SK-N-SH (cell line): Measurements from ENCODE around the gene PRLR. TPM values are rescaled to one million over a fixed set of nuclear protein-coding genes. Genes with fewer than 3 reads are reported as not detected.

Experiments
- CTCF ChIA-PET: fragments of 300-600, 350-600 bp; formaldehyde crosslinking; extraction: SDS; loops from one replicate; lab custom pipeline; 2021; lab: Yijun Ruan, JAX
- POLR2A ChIA-PET: fragments of 350-600 bp; sonication (Branson Sonifier 250); formaldehyde crosslinking; extraction: SDS; loops from one replicate; lab custom pipeline; 2020; ENCODE audit warnings: antibody characterized with exemption, inconsistent platforms; lab: Yijun Ruan, JAX
- DNase-seq: peaks from one replicate; pipeline ENCODE4 v3.0.0; 2012
- H2AFZ ChIP-seq: fragments of 200-600 bp; sonication (generic); 2 replicates; pipeline ENCODE4 v1.8.1; 2016; ENCODE audit warnings: antibody characterized with exemption, mild to moderate bottlenecking, low read depth
- H3F3A ChIP-seq: fragments of 200-600 bp; sonication (generic); replicated peaks from 2 replicates; pipeline ENCODE3; 2016; ENCODE audit warnings: antibody characterized with exemption, mild to moderate bottlenecking; ENCODE audit not compliant: insufficient read depth
- H3K27ac ChIP-seq, 2 experiments: fragments of 200-500 bp in 1 of 2; fragments of 200-600 bp in 1 of 2; sonication (Bioruptor generic) in 1 of 2; sonication (generic), shearing (Covaris generic) in 1 of 2; 2 replicates each; pipeline versions ENCODE4 v1.5.1 to v1.6.1; 2014 to 2016; ENCODE audit warnings: low read depth in 2 of 2, inconsistent platforms in 1 of 2, low read length in 1 of 2, mild to moderate bottlenecking in 1 of 2, mixed read lengths in 1 of 2
- H3K27me3 ChIP-seq: fragments of 200-600 bp; sonication (generic), shearing (Covaris generic); 2 replicates; pipeline ENCODE4 v1.6.1; 2016; ENCODE audit warnings: mixed run types; ENCODE audit not compliant: insufficient read depth
- H3K36me3 ChIP-seq, 2 experiments: fragments of 200-500 bp in 1 of 2; fragments of 200-600 bp in 1 of 2; sonication (Bioruptor generic) in 1 of 2; sonication (generic) in 1 of 2; replicated peaks in 1 of 2; 2 replicates each; pipeline versions ENCODE3 to v1.5.1; 2014 to 2016; ENCODE audit warnings: low read length in 1 of 2, mild to moderate bottlenecking in 1 of 2; ENCODE audit not compliant: insufficient read depth in 2 of 2, control insufficient read depth in 1 of 2
- H3K4me1 ChIP-seq, 2 experiments: fragments of 200-500 bp in 1 of 2; fragments of 200-600 bp in 1 of 2; sonication (Bioruptor generic) in 1 of 2; sonication (generic), shearing (Covaris generic) in 1 of 2; 2 replicates each; pipeline versions ENCODE4 v1.5.1 to v1.6.1; 2014 to 2016; ENCODE audit warnings: low read depth in 1 of 2, low read length in 1 of 2, mixed run types in 1 of 2; ENCODE audit not compliant: insufficient read depth in 2 of 2, control insufficient read depth in 1 of 2
- H3K4me2 ChIP-seq: fragments of 200-600 bp; sonication (generic), shearing (Covaris generic); 2 replicates; pipeline ENCODE4 v1.6.1; 2017; ENCODE audit warnings: mixed run types
- H3K4me3 ChIP-seq, 2 experiments: fragments of 200-500 bp in 1 of 2; fragments of 200-600 bp in 1 of 2; sonication (Bioruptor generic) in 1 of 2; sonication (generic), shearing (Covaris generic) in 1 of 2; 2 replicates each; pipeline versions ENCODE4 v1.5.1 to v1.8.1; 2014 to 2016; ENCODE audit warnings: low read depth in 2 of 2, inconsistent platforms in 1 of 2, low read length in 1 of 2, mild to moderate bottlenecking in 1 of 2, mixed read lengths in 1 of 2, moderate library complexity in 1 of 2
- H3K79me2 ChIP-seq: fragments of 200-600 bp; sonication (generic); 2 replicates; pipeline ENCODE4 v1.8.1; 2017; ENCODE audit warnings: mild to moderate bottlenecking; ENCODE audit not compliant: insufficient read depth
- H3K9ac ChIP-seq: fragments of 200-600 bp; sonication (generic); 2 replicates; pipeline ENCODE4 v1.6.1; 2017; ENCODE audit warnings: mixed run types
- H3K9me2 ChIP-seq: fragments of 200-600 bp; sonication (generic); 2 replicates; pipeline ENCODE4 v1.6.1; 2017; ENCODE audit warnings: mixed run types
- H3K9me3 ChIP-seq: fragments of 200-600 bp; sonication (generic); 2 replicates; pipeline ENCODE4 v1.6.1; 2017; ENCODE audit warnings: mixed run types, mild to moderate bottlenecking, moderate library complexity
- H4K20me1 ChIP-seq: fragments of 200-600 bp; sonication (generic); 2 replicates; pipeline ENCODE4 v1.6.1; 2017; ENCODE audit warnings: mild to moderate bottlenecking, mixed run types; ENCODE audit not compliant: insufficient read depth
- ELF1 ChIP-seq: IDR thresholded peaks from 2 replicates; pipeline ENCODE4 v1.4.0; 2012
- EZH2phosphoT487 ChIP-seq: fragments of 200-600 bp; sonication (generic); IDR thresholded peaks from 2 replicates; pipeline ENCODE4 v1.6.1; 2017; ENCODE audit warnings: low read depth, mixed run types, mild to moderate bottlenecking, antibody characterized with exemption, moderate library complexity, borderline replicate concordance
- FOSL2 ChIP-seq: IDR thresholded peaks from 2 replicates; pipeline ENCODE4 v1.4.0; 2012; ENCODE audit warnings: low read depth, mild to moderate bottlenecking, moderate library complexity, borderline replicate concordance
- GABPA ChIP-seq: IDR thresholded peaks from 2 replicates; pipeline ENCODE4 v1.4.0; 2012; ENCODE audit warnings: low read depth, mild to moderate bottlenecking
- RAD21 ChIP-seq: IDR thresholded peaks from 2 replicates; pipeline ENCODE4 v1.6.1; 2012; ENCODE audit warnings: mild to moderate bottlenecking, low read length
- SMC3 ChIP-seq: IDR thresholded peaks from 2 replicates; pipeline ENCODE4 v1.6.1; 2012; ENCODE audit warnings: low read depth, low read length, improper control_type of control experiment
- TAF1 ChIP-seq: IDR thresholded peaks from 2 replicates; pipeline ENCODE4 v1.6.1; 2012; ENCODE audit warnings: low read depth, mild to moderate bottlenecking, low read length, moderate library complexity, borderline replicate concordance
- TEAD4 ChIP-seq: IDR thresholded peaks from 2 replicates; pipeline ENCODE4 v1.4.0; 2012; ENCODE audit warnings: mild to moderate bottlenecking, borderline replicate concordance; ENCODE audit not compliant: insufficient read depth
- WGBS: methylation state at CpG from one replicate; pipeline ENCODE4 v1.1.6; 2017; ENCODE audit warnings: low lambda C conversion rate; 5-methylcytosine and 5-hydroxymethylcytosine counted together
- polyA plus RNA-seq, 3 experiments: library from polyadenylated mRNA; depleted of rRNA; stranded (reverse); fragments of >200 nt; gene quantifications; 2 replicates each; pipeline ENCODE4 v1.2.3, GENCODE V29; 2012
- TF ChIP-seq, protein P1 (sequence below): fragments of 150-350 bp; IDR thresholded peaks from 2 replicates; pipeline ENCODE4 v1.6.1; 2016; ENCODE audit warnings: mild to moderate bottlenecking, low read depth, low read length
- TF ChIP-seq, protein P2 (sequence below): IDR thresholded peaks from 2 replicates; pipeline ENCODE4 v1.6.1; 2012; ENCODE audit warnings: mild to moderate bottlenecking, low read depth, low read length, moderate library complexity
- TF ChIP-seq, protein P3 (sequence below): IDR thresholded peaks from 2 replicates; pipeline ENCODE4 v1.4.0; 2012; ENCODE audit warnings: low read depth
- TF ChIP-seq, protein P4 (sequence below): fragments of 150-350 bp; IDR thresholded peaks from 2 replicates; pipeline ENCODE4 v1.6.1; 2017; ENCODE audit warnings: antibody characterized with exemption, low read length, low read depth, borderline replicate concordance

Gene PRLR
- polyA plus RNA-seq, 1 of the 3 experiments (the other 2 are of a cell fraction), result 0.13 TPM

DNA sequence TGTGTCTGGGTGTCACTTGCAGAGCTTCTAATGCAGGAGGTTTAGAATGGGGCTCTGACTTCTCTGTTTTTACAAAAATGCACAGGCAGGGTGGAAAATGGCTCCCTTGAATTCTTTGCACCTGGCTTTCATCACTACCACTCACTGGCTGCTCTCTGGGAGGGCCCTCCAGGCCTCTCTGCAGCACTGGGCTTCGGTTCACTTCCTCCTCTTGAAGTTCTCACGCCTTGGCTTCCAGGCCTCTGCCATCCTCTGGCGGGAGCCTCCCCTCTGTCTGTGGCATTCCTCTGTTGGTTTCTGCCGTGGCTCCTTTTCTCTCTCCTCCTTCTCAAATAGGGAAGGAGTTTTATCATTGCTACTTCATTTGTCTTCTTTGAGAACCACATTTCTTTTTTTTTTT, 2.8 kb upstream of the PRLR start:
- POLR2A ChIA-PET, result no interaction called here
- Histone ChIP-seq H3F3A (no peaks in the 10 kb centered on the region), H3K9me2 (no peaks in the 10 kb centered on the region), H3K27me3 (peaks cover 23% of the 10 kb centered on the region)
- 44% methylated on average over 4 of the region's 4 CpGs for WGBS
- TF ChIP-seq EZH2phosphoT487, result no peak
- no peak for TF ChIP-seq FOSL2
- TF ChIP-seq SMC3, result no peak
- no peak for TF ChIP-seq ELF1
- TF ChIP-seq, protein P1, sequence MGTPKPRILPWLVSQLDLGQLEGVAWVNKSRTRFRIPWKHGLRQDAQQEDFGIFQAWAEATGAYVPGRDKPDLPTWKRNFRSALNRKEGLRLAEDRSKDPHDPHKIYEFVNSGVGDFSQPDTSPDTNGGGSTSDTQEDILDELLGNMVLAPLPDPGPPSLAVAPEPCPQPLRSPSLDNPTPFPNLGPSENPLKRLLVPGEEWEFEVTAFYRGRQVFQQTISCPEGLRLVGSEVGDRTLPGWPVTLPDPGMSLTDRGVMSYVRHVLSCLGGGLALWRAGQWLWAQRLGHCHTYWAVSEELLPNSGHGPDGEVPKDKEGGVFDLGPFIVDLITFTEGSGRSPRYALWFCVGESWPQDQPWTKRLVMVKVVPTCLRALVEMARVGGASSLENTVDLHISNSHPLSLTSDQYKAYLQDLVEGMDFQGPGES, result no peak
- TF ChIP-seq, protein P2, sequence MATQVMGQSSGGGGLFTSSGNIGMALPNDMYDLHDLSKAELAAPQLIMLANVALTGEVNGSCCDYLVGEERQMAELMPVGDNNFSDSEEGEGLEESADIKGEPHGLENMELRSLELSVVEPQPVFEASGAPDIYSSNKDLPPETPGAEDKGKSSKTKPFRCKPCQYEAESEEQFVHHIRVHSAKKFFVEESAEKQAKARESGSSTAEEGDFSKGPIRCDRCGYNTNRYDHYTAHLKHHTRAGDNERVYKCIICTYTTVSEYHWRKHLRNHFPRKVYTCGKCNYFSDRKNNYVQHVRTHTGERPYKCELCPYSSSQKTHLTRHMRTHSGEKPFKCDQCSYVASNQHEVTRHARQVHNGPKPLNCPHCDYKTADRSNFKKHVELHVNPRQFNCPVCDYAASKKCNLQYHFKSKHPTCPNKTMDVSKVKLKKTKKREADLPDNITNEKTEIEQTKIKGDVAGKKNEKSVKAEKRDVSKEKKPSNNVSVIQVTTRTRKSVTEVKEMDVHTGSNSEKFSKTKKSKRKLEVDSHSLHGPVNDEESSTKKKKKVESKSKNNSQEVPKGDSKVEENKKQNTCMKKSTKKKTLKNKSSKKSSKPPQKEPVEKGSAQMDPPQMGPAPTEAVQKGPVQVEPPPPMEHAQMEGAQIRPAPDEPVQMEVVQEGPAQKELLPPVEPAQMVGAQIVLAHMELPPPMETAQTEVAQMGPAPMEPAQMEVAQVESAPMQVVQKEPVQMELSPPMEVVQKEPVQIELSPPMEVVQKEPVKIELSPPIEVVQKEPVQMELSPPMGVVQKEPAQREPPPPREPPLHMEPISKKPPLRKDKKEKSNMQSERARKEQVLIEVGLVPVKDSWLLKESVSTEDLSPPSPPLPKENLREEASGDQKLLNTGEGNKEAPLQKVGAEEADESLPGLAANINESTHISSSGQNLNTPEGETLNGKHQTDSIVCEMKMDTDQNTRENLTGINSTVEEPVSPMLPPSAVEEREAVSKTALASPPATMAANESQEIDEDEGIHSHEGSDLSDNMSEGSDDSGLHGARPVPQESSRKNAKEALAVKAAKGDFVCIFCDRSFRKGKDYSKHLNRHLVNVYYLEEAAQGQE, result no peak
- no peak for TF ChIP-seq RAD21
- TF ChIP-seq TAF1, result no peak
- TF ChIP-seq, all 33 proteins: peak for 0
- peaks cover 0 to 9% of the 10 kb centered on the region in 2 experiments; a peak in 1 of 4 replicates for H3K4me1 ChIP-seq
- no peaks in the 10 kb centered on the region for H4K20me1 ChIP-seq
- no peak overlapping the region for H3K9ac ChIP-seq
- H3K27ac ChIP-seq, result no peak overlapping the region
- H3K9me3 ChIP-seq, result no peaks in the 10 kb centered on the region
- DNase-seq, result no peak
- no peak overlapping the region for H3K4me2 ChIP-seq
- H3K36me3 ChIP-seq, result no peaks in the 10 kb centered on the region
- no peak overlapping the region for H2AFZ ChIP-seq
- no peaks in the 10 kb centered on the region for H3K79me2 ChIP-seq
- H3K4me3 ChIP-seq, result no peak overlapping the region
- CTCF ChIA-PET, result interaction anchor here (1.5 kb wide), 1 partner anchor 203 kb away, joined by 6 read pairs; no protein-coding TSS in a partner anchor

DNA sequence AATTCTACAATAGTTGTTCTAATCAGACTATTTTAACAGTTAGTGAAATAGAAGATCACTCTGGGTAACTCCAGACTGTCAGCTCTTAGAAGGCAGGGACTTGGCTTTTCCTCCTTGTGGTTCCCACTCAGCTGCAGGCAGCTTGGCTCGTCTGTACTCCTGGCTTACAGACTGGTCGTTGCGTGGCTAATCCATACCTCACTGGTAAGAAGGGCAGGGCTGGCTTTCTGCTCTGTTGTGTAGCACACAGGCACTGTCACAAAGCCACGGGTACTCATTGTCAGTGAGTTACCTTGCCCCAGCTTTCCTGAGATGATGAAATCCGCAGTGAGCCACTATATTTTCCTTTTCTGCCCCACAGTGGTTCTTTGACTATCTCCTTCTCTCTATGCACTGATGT, 1.8 kb upstream of the PRLR start:
- no peak for DNase-seq
- CTCF ChIA-PET, result interaction anchor here (1.5 kb wide), 1 partner anchor 204 kb away, joined by 6 read pairs; no protein-coding TSS in a partner anchor
- 55% methylated on average over 4 of the region's 5 CpGs for WGBS

More for the DNA sequence above, 1.8 kb upstream of the PRLR start:
- no peaks in the 10 kb centered on the region for H3K79me2 ChIP-seq
- POLR2A ChIA-PET, result no interaction called here
- H2AFZ ChIP-seq, result no peak overlapping the region
- H3K27me3 ChIP-seq, result peaks cover 33% of the 10 kb centered on the region
- H3K9me2 ChIP-seq, result no peaks in the 10 kb centered on the region
- H3K4me3 ChIP-seq, result no peak overlapping the region
- TF ChIP-seq, protein P3, sequence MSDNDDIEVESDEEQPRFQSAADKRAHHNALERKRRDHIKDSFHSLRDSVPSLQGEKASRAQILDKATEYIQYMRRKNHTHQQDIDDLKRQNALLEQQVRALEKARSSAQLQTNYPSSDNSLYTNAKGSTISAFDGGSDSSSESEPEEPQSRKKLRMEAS, result no peak
- TF ChIP-seq, protein P1, result no peak
- TF ChIP-seq TEAD4 (no peak), GABPA (no peak)
- TF ChIP-seq, protein P4, sequence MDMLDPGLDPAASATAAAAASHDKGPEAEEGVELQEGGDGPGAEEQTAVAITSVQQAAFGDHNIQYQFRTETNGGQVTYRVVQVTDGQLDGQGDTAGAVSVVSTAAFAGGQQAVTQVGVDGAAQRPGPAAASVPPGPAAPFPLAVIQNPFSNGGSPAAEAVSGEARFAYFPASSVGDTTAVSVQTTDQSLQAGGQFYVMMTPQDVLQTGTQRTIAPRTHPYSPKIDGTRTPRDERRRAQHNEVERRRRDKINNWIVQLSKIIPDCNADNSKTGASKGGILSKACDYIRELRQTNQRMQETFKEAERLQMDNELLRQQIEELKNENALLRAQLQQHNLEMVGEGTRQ, result no peak
- H3K4me2 ChIP-seq, result no peak overlapping the region
- peaks cover 0 to 9% of the 10 kb centered on the region in 2 experiments; a peak in 1 of 4 replicates for H3K4me1 ChIP-seq
- no peaks in the 10 kb centered on the region for H3F3A ChIP-seq
- H4K20me1 ChIP-seq, result no peaks in the 10 kb centered on the region
- H3K27ac ChIP-seq, result no peak overlapping the region
- H3K36me3 ChIP-seq, result no peaks in the 10 kb centered on the region
- no peaks in the 10 kb centered on the region for H3K9me3 ChIP-seq
- H3K9ac ChIP-seq, result no peak overlapping the region
